ENCODE data around the gene WAC.
"Not testable (repeated sequence)": the region's sequence is repeated elsewhere in the genome, so short reads cannot be mapped to it uniquely, and the experiment has no call there.

Gene WAC

DNA sequence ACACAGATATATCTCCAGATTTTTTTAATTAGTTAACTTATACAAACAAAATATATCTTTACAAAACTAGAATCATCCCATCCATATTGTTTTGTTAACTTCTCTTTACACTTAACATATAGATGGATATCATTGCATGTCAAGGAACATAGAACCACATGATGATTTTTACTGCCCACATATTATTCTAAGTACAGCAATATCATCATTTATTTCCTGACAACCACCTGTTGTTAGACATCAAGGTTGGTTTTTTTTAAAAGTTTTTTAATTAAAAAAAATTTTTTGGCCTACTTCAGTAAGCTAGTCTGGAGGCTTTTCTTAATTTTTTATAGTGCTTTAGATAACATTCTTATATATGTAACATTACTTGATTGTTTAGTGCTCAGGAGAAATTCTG, 105.5 kb downstream of the WAC start:
- Histone ChIP-seq H3K27me3 (ENCODE audit: insufficient read depth, poor library complexity, severe bottlenecking) (no peaks in the 10 kb centered on the region), H3K9me3 (ENCODE audit: severe bottlenecking) (no peaks in the 10 kb centered on the region), H3K4me3 (ENCODE audit: severe bottlenecking) (no peak overlapping the region), H3K27ac (ENCODE audit: poor library complexity, severe bottlenecking) (no peak overlapping the region), H3K36me3 (ENCODE audit: low read depth) (no peaks in the 10 kb centered on the region), H3K4me1 (ENCODE audit: insufficient read depth, poor library complexity, severe bottlenecking) (no peaks in the 10 kb centered on the region)
- TF ChIP-seq, protein P1, sequence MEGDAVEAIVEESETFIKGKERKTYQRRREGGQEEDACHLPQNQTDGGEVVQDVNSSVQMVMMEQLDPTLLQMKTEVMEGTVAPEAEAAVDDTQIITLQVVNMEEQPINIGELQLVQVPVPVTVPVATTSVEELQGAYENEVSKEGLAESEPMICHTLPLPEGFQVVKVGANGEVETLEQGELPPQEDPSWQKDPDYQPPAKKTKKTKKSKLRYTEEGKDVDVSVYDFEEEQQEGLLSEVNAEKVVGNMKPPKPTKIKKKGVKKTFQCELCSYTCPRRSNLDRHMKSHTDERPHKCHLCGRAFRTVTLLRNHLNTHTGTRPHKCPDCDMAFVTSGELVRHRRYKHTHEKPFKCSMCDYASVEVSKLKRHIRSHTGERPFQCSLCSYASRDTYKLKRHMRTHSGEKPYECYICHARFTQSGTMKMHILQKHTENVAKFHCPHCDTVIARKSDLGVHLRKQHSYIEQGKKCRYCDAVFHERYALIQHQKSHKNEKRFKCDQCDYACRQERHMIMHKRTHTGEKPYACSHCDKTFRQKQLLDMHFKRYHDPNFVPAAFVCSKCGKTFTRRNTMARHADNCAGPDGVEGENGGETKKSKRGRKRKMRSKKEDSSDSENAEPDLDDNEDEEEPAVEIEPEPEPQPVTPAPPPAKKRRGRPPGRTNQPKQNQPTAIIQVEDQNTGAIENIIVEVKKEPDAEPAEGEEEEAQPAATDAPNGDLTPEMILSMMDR (IDR thresholded peaks at IDR 0.05; ENCODE audit: poor library complexity, severe bottlenecking), result no peak
- no peak for DNase-seq (ENCODE audit: low spot score)
- no peak for ATAC-seq (ENCODE audit: low read depth)

DNA sequence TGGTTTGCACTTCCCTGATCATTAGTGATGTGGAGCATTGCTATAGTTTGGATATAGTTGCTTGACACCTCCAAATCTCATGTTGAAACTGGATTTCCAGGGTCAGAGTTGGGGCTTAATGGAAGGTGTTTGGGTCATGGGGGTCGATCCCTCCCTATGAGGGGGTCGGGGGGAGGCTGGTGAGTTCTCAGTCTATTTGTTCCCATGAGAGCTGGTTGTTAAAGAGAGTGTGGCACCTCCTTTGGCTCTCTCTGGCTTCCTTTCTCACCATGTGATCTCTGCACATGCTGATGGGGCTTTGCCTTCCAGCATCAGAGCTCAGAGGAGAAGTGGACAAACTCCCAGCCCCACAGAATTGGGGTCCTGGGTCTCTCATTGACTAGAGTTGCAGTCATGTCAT, 107.6 kb downstream of the WAC start:
- Histone ChIP-seq H3K4me3 (ENCODE audit: severe bottlenecking) (no peak overlapping the region), H3K4me1 (ENCODE audit: insufficient read depth, poor library complexity, severe bottlenecking) (no peaks in the 10 kb centered on the region), H3K27me3 (ENCODE audit: insufficient read depth, poor library complexity, severe bottlenecking) (no peaks in the 10 kb centered on the region), H3K9me3 (ENCODE audit: severe bottlenecking) (no peaks in the 10 kb centered on the region), H3K36me3 (ENCODE audit: low read depth) (no peaks in the 10 kb centered on the region), H3K27ac (ENCODE audit: poor library complexity, severe bottlenecking) (no peak overlapping the region)
- DNase-seq (ENCODE audit: low spot score) (no peak), ATAC-seq (ENCODE audit: low read depth) (no peak)
- TF ChIP-seq, protein P1 (IDR thresholded peaks at IDR 0.05; ENCODE audit: poor library complexity, severe bottlenecking), result no peak

DNA sequence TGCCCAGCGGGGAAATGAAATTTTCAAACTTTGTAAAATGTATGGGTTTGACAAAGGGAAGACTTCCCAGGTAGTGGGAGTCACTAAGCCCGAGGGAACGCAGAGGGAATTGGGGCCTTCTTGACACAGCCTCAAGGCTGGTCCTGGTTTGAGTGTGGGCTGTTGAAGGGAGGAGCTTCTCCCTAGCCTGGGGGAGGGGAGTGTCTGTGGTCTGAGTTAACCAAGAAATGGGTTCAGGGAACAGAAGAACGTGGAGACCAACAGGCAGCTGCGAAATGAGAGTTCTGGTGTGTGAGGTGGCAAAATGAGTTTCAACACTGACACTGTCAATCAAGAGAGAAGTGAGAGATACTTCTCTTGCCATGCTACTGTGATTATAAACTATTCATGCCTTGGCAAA, 111.7 kb downstream of the WAC start:
- H3K27ac ChIP-seq (ENCODE audit: poor library complexity, severe bottlenecking), result no peak overlapping the region
- no peak overlapping the region for H3K4me3 ChIP-seq (ENCODE audit: severe bottlenecking)
- no peaks in the 10 kb centered on the region for H3K36me3 ChIP-seq (ENCODE audit: low read depth)
- H3K4me1 ChIP-seq (ENCODE audit: insufficient read depth, poor library complexity, severe bottlenecking), result no peaks in the 10 kb centered on the region
- DNase-seq (ENCODE audit: low spot score) (no peak), ATAC-seq (ENCODE audit: low read depth) (no peak)
- TF ChIP-seq, protein P1 (IDR thresholded peaks at IDR 0.05; ENCODE audit: poor library complexity, severe bottlenecking), result no peak
- no peaks in the 10 kb centered on the region for H3K27me3 ChIP-seq (ENCODE audit: insufficient read depth, poor library complexity, severe bottlenecking)
- H3K9me3 ChIP-seq (ENCODE audit: severe bottlenecking), result no peaks in the 10 kb centered on the region

DNA sequence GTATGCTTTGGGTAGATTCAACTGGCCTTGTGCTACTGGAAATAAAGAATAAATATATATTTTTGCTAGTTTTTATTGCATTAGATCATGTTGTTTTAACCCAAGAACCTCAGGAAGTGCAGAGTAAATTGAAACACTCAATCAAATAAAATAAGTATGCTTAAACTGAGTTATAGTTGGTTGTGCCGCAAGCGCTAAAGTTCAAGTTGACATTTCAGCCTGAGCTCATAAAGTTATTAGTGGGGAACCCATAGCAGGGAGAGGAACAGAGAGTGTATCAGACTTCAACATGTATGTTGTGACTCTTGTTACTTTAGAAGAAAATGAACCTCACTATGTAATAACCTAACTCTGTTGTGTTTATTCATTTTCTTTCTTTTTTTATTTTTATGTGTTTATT, 119.2 kb downstream of the WAC start:
- DNase-seq (ENCODE audit: low spot score) (no peak), ATAC-seq (ENCODE audit: low read depth) (no peak)
- TF ChIP-seq, protein P1 (IDR thresholded peaks at IDR 0.05; ENCODE audit: poor library complexity, severe bottlenecking), result no peak

DNA sequence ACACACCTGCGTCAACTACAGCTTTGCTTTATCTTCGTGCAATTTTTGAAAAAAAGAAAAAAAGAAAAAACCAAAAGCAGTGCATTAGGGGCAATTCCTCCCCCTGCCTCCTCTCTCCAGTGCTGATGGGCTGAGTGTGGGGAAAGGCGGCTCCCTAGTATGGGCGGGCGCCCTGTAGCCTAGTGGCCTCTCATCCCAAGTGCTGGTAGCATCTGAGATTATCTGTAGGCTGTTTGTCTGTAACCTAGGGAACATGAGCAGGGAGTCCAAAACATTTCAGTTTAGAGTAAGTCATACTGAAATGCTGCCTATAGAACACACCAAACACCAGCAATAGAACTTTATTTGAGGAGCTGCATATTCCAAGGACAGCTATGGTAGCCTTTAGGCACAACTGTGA, 119.8 kb downstream of the WAC start:
- Histone ChIP-seq H3K4me1 (ENCODE audit: insufficient read depth, poor library complexity, severe bottlenecking) (no peaks in the 10 kb centered on the region), H3K27ac (ENCODE audit: poor library complexity, severe bottlenecking) (no peak overlapping the region), H3K9me3 (ENCODE audit: severe bottlenecking) (no peaks in the 10 kb centered on the region), H3K4me3 (ENCODE audit: severe bottlenecking) (no peak overlapping the region), H3K36me3 (ENCODE audit: low read depth) (no peaks in the 10 kb centered on the region), H3K27me3 (ENCODE audit: insufficient read depth, poor library complexity, severe bottlenecking) (no peaks in the 10 kb centered on the region)
- ATAC-seq (ENCODE audit: low read depth), result no peak
- TF ChIP-seq, protein P1 (IDR thresholded peaks at IDR 0.05; ENCODE audit: poor library complexity, severe bottlenecking), result no peak
- DNase-seq (ENCODE audit: low spot score), result no peak

More for the DNA sequence above, 119.2 kb downstream of the WAC start:
- Histone ChIP-seq H3K27ac (ENCODE audit: poor library complexity, severe bottlenecking) (no peak overlapping the region), H3K36me3 (ENCODE audit: low read depth) (no peaks in the 10 kb centered on the region), H3K4me3 (ENCODE audit: severe bottlenecking) (no peak overlapping the region), H3K27me3 (ENCODE audit: insufficient read depth, poor library complexity, severe bottlenecking) (no peaks in the 10 kb centered on the region), H3K9me3 (ENCODE audit: severe bottlenecking) (no peaks in the 10 kb centered on the region), H3K4me1 (ENCODE audit: insufficient read depth, poor library complexity, severe bottlenecking) (no peaks in the 10 kb centered on the region)

DNA sequence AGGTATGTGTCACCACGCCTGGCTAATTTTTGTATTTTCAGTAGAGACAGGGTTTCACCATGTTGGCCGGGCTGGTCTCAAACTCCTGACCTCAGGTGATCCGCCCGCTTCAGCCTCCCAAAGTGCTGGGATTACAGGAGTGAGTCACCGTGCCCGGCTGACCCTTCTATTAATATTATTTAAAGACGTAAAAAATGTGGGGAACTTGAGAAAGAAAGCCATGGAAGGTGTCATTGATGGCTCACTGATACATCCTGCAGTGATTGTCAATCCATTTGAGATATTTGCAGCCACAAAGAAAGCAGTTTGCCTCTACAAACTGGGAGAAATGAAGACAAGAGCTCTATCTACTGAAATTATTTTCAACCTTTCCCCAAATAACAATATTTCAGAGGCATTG, 125.9 kb downstream of the WAC start:
- H3K4me1 ChIP-seq (ENCODE audit: insufficient read depth, poor library complexity, severe bottlenecking), result not testable (repeated sequence)

More for the DNA sequence above, 125.9 kb downstream of the WAC start:
- not testable (repeated sequence) for ATAC-seq (ENCODE audit: low read depth); H3K9me3 ChIP-seq (ENCODE audit: severe bottlenecking); H3K27ac ChIP-seq (ENCODE audit: poor library complexity, severe bottlenecking); H3K36me3 ChIP-seq (ENCODE audit: low read depth); DNase-seq (ENCODE audit: low spot score); H3K27me3 ChIP-seq (ENCODE audit: insufficient read depth, poor library complexity, severe bottlenecking); H3K4me3 ChIP-seq (ENCODE audit: severe bottlenecking)

All from RWPE2 (cell line).